Measurements from ENCODE around the gene CD79B. TPM values are rescaled to one million over a fixed set of nuclear protein-coding genes. Genes with fewer than 3 reads are reported as not detected.
A peak's percentile ranks its signal among the peaks of the same experiment; 100 is the strongest.
"Not testable (repeated sequence)": the region's sequence is repeated elsewhere in the genome, so short reads cannot be mapped to it uniquely, and the experiment has no call there.

Gene CD79B
- total and polyA plus RNA-seq, 11 donors, result 2.2 to 16.2 (median 4.9) TPM

DNA sequence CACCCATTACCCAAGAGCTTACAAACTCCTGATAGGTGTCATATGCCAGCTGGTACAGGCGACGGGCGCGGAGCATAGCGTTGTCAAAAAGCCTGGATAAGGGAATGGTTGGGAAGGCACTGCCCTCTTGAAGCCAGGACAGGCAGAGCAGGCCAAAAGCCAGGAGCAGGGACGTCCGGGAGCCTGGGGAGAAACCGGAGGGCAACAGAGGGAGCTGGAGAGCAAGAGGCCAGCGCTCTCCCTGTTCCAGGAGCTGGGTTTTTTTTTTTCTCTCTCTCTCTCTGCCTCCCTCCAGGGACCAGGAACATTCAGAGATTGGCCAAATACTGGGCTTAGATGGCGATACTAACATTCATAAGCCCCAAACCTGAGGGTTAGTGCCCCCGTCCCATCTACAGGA is 50.8 kb downstream of the CD79B start:
- H3K4me3 ChIP-seq; H3K27me3 ChIP-seq; H3K36me3 ChIP-seq; H3K4me1 ChIP-seq; H3K27ac ChIP-seq; intact Hi-C loops (cut with DNase I); H3K9me3 ChIP-seq: not testable (repeated sequence)
- DNase-seq (peak in 3 of 5 donors; percentile 26 to 52 (median 39)), ATAC-seq (peak; percentile 37 to 76 (median 58))
- WGBS, 4 donors, result 44 to 51% (median 49%) methylated on average over 9 to 11 of the region's 11 CpGs
- TF ChIP-seq, protein P1, sequence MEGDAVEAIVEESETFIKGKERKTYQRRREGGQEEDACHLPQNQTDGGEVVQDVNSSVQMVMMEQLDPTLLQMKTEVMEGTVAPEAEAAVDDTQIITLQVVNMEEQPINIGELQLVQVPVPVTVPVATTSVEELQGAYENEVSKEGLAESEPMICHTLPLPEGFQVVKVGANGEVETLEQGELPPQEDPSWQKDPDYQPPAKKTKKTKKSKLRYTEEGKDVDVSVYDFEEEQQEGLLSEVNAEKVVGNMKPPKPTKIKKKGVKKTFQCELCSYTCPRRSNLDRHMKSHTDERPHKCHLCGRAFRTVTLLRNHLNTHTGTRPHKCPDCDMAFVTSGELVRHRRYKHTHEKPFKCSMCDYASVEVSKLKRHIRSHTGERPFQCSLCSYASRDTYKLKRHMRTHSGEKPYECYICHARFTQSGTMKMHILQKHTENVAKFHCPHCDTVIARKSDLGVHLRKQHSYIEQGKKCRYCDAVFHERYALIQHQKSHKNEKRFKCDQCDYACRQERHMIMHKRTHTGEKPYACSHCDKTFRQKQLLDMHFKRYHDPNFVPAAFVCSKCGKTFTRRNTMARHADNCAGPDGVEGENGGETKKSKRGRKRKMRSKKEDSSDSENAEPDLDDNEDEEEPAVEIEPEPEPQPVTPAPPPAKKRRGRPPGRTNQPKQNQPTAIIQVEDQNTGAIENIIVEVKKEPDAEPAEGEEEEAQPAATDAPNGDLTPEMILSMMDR (IDR thresholded peaks at IDR 0.05), result peak in 5 of 12 donors; percentile 10 to 26 (median 22)

DNA sequence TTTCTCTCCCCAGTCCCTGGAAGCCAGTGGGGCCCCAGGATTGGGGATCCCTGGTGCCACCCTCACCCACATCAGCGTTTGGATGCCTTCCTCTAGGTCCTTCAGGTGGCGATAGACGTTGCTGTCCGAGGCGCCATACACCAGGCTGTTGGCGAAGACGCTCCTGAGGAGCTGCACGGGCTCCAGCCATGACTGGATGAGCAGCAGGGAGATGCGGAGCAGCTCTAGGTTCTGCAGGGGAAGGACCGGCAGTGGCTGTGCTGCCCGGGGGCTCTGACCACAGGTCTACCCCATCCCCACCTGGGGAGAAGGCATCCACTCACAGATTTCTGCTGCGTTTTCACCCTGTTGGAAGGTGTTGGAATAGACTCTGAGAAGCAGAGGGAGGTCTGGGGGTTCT is 51.4 kb downstream of the CD79B start:
- DNase-seq (no peak), ATAC-seq (no peak)
- Histone ChIP-seq H3K27me3 (no peaks in the 10 kb centered on the region), H3K36me3 (no peaks in the 10 kb centered on the region), H3K4me3 (no peak overlapping the region), H3K27ac (no peak overlapping the region), H3K4me1 (no peaks in the 10 kb centered on the region), H3K9me3 (no peaks in the 10 kb centered on the region)
- TF ChIP-seq, protein P1 (IDR thresholded peaks at IDR 0.05), result no peak
- TF ChIP-seq POLR2A (IDR thresholded peaks at IDR 0.05), result no peak
- WGBS, 4 donors, result 73 to 81% (median 78%) methylated on average over 8 to 12 of the region's 12 CpGs
- intact Hi-C loops (cut with DNase I), result no loop called here

Other genes with a start within 250 kb of the CD79B start
- gene LIMD2, start 232.2 kb downstream of the CD79B start, total RNA-seq, result 10 to 100 TPM in 2 of 9 donors, 1 to 10 TPM in 7; 1.9 to 48.0 (median 3.4) TPM
- 1 to 10 TPM; 4.0 to 5.4 TPM for gene LIMD2, start 232.2 kb downstream of the CD79B start, polyA plus RNA-seq
- gene STRADA, start 190.5 kb downstream of the CD79B start, total RNA-seq, result 10 to 100 TPM; 10.2 to 26.1 (median 15.3) TPM
- 10 to 100 TPM; 15.9 to 18.3 TPM for gene STRADA, start 190.5 kb downstream of the CD79B start, polyA plus RNA-seq
- 100 to 1,000 TPM in 2 of 9 donors, 10 to 100 TPM in 7; 54.4 to 115 (median 84.3) TPM for gene CCDC47, start 158.7 kb downstream of the CD79B start, total RNA-seq
- gene CCDC47, start 158.7 kb downstream of the CD79B start, polyA plus RNA-seq, result 100 to 1,000 TPM in 1 of 2 donors, 10 to 100 TPM in 1; 38.4 to 139 TPM
- gene DDX42, start 158.2 kb downstream of the CD79B start, total RNA-seq, result 10 to 100 TPM; 30.1 to 75.0 (median 61.0) TPM
- gene DDX42, start 158.2 kb downstream of the CD79B start, polyA plus RNA-seq, result 10 to 100 TPM; 34.4 to 44.8 TPM
- 100 to 1,000 TPM in 7 of 9 donors, 10 to 100 TPM in 2; 64.7 to 143 (median 113) TPM for gene PSMC5, start 104.9 kb downstream of the CD79B start, total RNA-seq
- gene PSMC5, start 104.9 kb downstream of the CD79B start, polyA plus RNA-seq, result 100 to 1,000 TPM; 164 to 189 TPM
- 10 to 100 TPM; 22.1 to 46.5 (median 25.7) TPM for gene FTSJ3, start 104.7 kb downstream of the CD79B start, total RNA-seq
- 10 to 100 TPM; 12.5 to 44.6 TPM for gene FTSJ3, start 104.7 kb downstream of the CD79B start, polyA plus RNA-seq
- 10 to 100 TPM; 11.3 to 40.9 (median 24.1) TPM for gene SMARCD2, start 89.6 kb downstream of the CD79B start, total RNA-seq
- 10 to 100 TPM; 16.5 to 26.9 TPM for gene SMARCD2, start 89.6 kb downstream of the CD79B start, polyA plus RNA-seq
- not detected for gene CSH2, start 58.7 kb downstream of the CD79B start, total RNA-seq
- gene CSH2, start 58.7 kb downstream of the CD79B start, polyA plus RNA-seq, result not detected
- gene GH2, start 50.4 kb downstream of the CD79B start, total RNA-seq, result not detected
- gene GH2, start 50.4 kb downstream of the CD79B start, polyA plus RNA-seq, result not detected
- not detected for gene CSH1, start 35.8 kb downstream of the CD79B start, total RNA-seq
- gene CSH1, start 35.8 kb downstream of the CD79B start, polyA plus RNA-seq, result not detected
- gene CSHL1, start 21.1 kb downstream of the CD79B start, total RNA-seq, result not detected
- gene CSHL1, start 21.1 kb downstream of the CD79B start, polyA plus RNA-seq, result not detected
- not detected for gene GH1, start 13.5 kb downstream of the CD79B start, total RNA-seq
- not detected for gene GH1, start 13.5 kb downstream of the CD79B start, polyA plus RNA-seq
- 1 to 10 TPM in 4 of 9 donors, under 1 TPM in 5; 0.37 to 2.1 (median 0.67) TPM for gene SCN4A, start 40.6 kb upstream of the CD79B start, total RNA-seq
- 1 to 10 TPM in 1 of 2 donors, under 1 TPM in 1; 0.33 to 1.8 TPM for gene SCN4A, start 40.6 kb upstream of the CD79B start, polyA plus RNA-seq
- gene PRR29, start 66.0 kb upstream of the CD79B start, total RNA-seq, result 1 to 10 TPM in 1 of 9 donors, under 1 TPM in 5, not detected in 3; 0.15 to 1.8 (median 0.34) TPM
- gene PRR29, start 66.0 kb upstream of the CD79B start, polyA plus RNA-seq, result under 1 TPM; 0.15 to 0.19 TPM
- gene ICAM2, start 88.3 kb upstream of the CD79B start, total RNA-seq, result 100 to 1,000 TPM in 2 of 9 donors, 10 to 100 TPM in 7; 24.4 to 262 (median 33.0) TPM
- 10 to 100 TPM; 61.0 to 64.1 TPM for gene ICAM2, start 88.3 kb upstream of the CD79B start, polyA plus RNA-seq
- gene ERN1, start 197.8 kb upstream of the CD79B start, total RNA-seq, result 10 to 100 TPM in 4 of 9 donors, 1 to 10 TPM in 5; 5.1 to 18.7 (median 9.1) TPM
- 1 to 10 TPM; 1.5 to 4.7 TPM for gene ERN1, start 197.8 kb upstream of the CD79B start, polyA plus RNA-seq

Data from heart left ventricle (tissue), 16 donors.